ENCODE measurements around the gene UBE2Q1.

Gene UBE2Q1

GRCh38 chr1:154568157-154568815 lies 9.8 kb upstream of the UBE2Q1 start:
- Histone ChIP-seq H3K9ac (no peak overlapping the region), H3K4me3 (no peak overlapping the region), H3K4me2 (peak overlapping the region; percentile 82), H3K36me3 (no peaks in the 10 kb centered on the region), H3K27ac (no peak overlapping the region), H3K4me1 (peaks cover 18% of the 10 kb centered on the region), H3K27me3 (peaks cover 32% of the 10 kb centered on the region), H3K9me3 (no peaks in the 10 kb centered on the region), H4K20me1 (peaks cover 25% of the 10 kb centered on the region; the same call in 1 of the 2 replicates)
- TF ChIP-seq Cebpa-rat (IDR thresholded peaks at IDR 0.05): no peak

- H3K4me2 ChIP-seq: peak within 1 kb of the TSS; percentile 82
- no peak within 1 kb of the TSS for H3K4me3 ChIP-seq
- H3K36me3 ChIP-seq: no peaks in the 10 kb centered on the region
- H3K4me1 ChIP-seq: peaks cover 10% of the 10 kb centered on the region
- no peaks in the 10 kb centered on the region for H3K9me3 ChIP-seq
- peaks cover 32% of the 10 kb centered on the region for H3K27me3 ChIP-seq
- H3K27ac ChIP-seq: no peak within 1 kb of the TSS
- no peak for TF ChIP-seq Cebpa-rat (IDR thresholded peaks at IDR 0.05)
- H4K20me1 ChIP-seq: peaks cover 25% of the 10 kb centered on the region; the same call in 1 of the 2 replicates
- no peak within 1 kb of the TSS for H3K9ac ChIP-seq
These were observed 9.1 kb upstream of the UBE2Q1 start, which contains the start of gene CHRNB2 for GRCh38 chr1:154567386-154568156. TSS of gene CHRNB2 (plus strand) at chr1:154567778. CDS start at chr1:154568045, 267 bp downstream.

- Histone ChIP-seq H3K4me1 (peaks cover 15% of the 10 kb centered on the region), H3K4me2 (no peak overlapping the region), H3K9me3 (no peaks in the 10 kb centered on the region), H3K4me3 (no peak overlapping the region), H4K20me1 (peaks cover 25% of the 10 kb centered on the region; the same call in 1 of the 2 replicates), H3K9ac (no peak overlapping the region), H3K27me3 (peaks cover 32% of the 10 kb centered on the region), H3K27ac (no peak overlapping the region), H3K36me3 (no peaks in the 10 kb centered on the region)
- TF ChIP-seq Cebpa-rat (IDR thresholded peaks at IDR 0.05): no peak
These were observed 7.4 kb upstream of the UBE2Q1 start for GRCh38 chr1:154565876-154566275.

- H3K4me2 ChIP-seq: peak overlapping the region; percentile 92
- H4K20me1 ChIP-seq: peaks cover 33% of the 10 kb centered on the region
- peaks cover 20% of the 10 kb centered on the region for H3K36me3 ChIP-seq
- peak overlapping the region; percentile 85 for H3K9ac ChIP-seq
- H3K9me3 ChIP-seq: no peaks in the 10 kb centered on the region
- peaks cover 39% of the 10 kb centered on the region for H3K4me1 ChIP-seq
- peak overlapping the region; percentile 86 for H3K4me3 ChIP-seq
- peak overlapping the region; percentile 91 for H3K27ac ChIP-seq
- TF ChIP-seq Cebpa-rat (IDR thresholded peaks at IDR 0.05): no peak
- no peaks in the 10 kb centered on the region for H3K27me3 ChIP-seq
These were observed 1.1 kb upstream of the UBE2Q1 start for GRCh38 chr1:154559466-154560044.

GRCh38 chr1:154558720-154559465 lies 431 bp upstream of the UBE2Q1 start:
- H3K4me2 ChIP-seq: peak overlapping the region; percentile 92
- peak overlapping the region; percentile 91 for H3K27ac ChIP-seq
- H3K9me3 ChIP-seq: no peaks in the 10 kb centered on the region
- H3K27me3 ChIP-seq: no peaks in the 10 kb centered on the region
- peak overlapping the region; percentile 95 for H3K9ac ChIP-seq
- peaks cover 37% of the 10 kb centered on the region for H4K20me1 ChIP-seq
- no peak for TF ChIP-seq Cebpa-rat (IDR thresholded peaks at IDR 0.05)
- peak overlapping the region; percentile 86 for H3K4me3 ChIP-seq
- H3K4me1 ChIP-seq: peaks cover 39% of the 10 kb centered on the region
- H3K36me3 ChIP-seq: peaks cover 27% of the 10 kb centered on the region

- no peaks in the 10 kb centered on the region for H3K27me3 ChIP-seq
- peaks cover 39% of the 10 kb centered on the region for H3K4me1 ChIP-seq
- no peaks in the 10 kb centered on the region for H3K9me3 ChIP-seq
- peak overlapping the region; percentile 91 for H3K27ac ChIP-seq
- H4K20me1 ChIP-seq: peaks cover 52% of the 10 kb centered on the region
- H3K4me2 ChIP-seq: peak overlapping the region; percentile 99
- peak overlapping the region; percentile 86 for H3K4me3 ChIP-seq
- peak overlapping the region; percentile 95 for H3K9ac ChIP-seq
- no peak for TF ChIP-seq Cebpa-rat (IDR thresholded peaks at IDR 0.05)
- H3K36me3 ChIP-seq: peaks cover 42% of the 10 kb centered on the region
These were observed 1.1 kb downstream of the UBE2Q1 start for GRCh38 chr1:154557248-154557938.

GRCh38 chr1:154556422-154556821 lies 2.0 kb downstream of the UBE2Q1 start:
- H3K9ac ChIP-seq: peak overlapping the region; percentile 95
- H3K9me3 ChIP-seq: no peaks in the 10 kb centered on the region
- peaks cover 52% of the 10 kb centered on the region for H3K36me3 ChIP-seq
- H3K27me3 ChIP-seq: no peaks in the 10 kb centered on the region
- peaks cover 61% of the 10 kb centered on the region for H4K20me1 ChIP-seq
- H3K4me2 ChIP-seq: peak overlapping the region; percentile 99
- H3K4me1 ChIP-seq: peaks cover 39% of the 10 kb centered on the region
- peak overlapping the region; percentile 49; the same call in 1 of the 2 replicates for H3K27ac ChIP-seq
- H3K4me3 ChIP-seq: peak overlapping the region; percentile 86
- no peak for TF ChIP-seq Cebpa-rat (IDR thresholded peaks at IDR 0.05)

GRCh38 chr1:154553056-154554030 lies 5.1 kb downstream of the UBE2Q1 start:
- H4K20me1 ChIP-seq: peaks cover 92% of the 10 kb centered on the region
- H3K4me3 ChIP-seq: no peak overlapping the region
- H3K36me3 ChIP-seq: peaks cover 83% of the 10 kb centered on the region
- TF ChIP-seq Cebpa-rat (IDR thresholded peaks at IDR 0.05): no peak
- no peak overlapping the region for H3K27ac ChIP-seq
- no peaks in the 10 kb centered on the region for H3K27me3 ChIP-seq
- no peak overlapping the region for H3K9ac ChIP-seq
- no peaks in the 10 kb centered on the region for H3K9me3 ChIP-seq
- peaks cover 25% of the 10 kb centered on the region for H3K4me1 ChIP-seq
- H3K4me2 ChIP-seq: no peak overlapping the region
